OCI-LY7 (cell line): ENCODE measurements around the gene PANK2. TPM values are rescaled to one million over a fixed set of nuclear protein-coding genes. Genes with fewer than 3 reads are reported as not detected.
"Not testable (repeated sequence)": the region's sequence is repeated elsewhere in the genome, so short reads cannot be mapped to it uniquely, and the experiment has no call there.

Source experiments
- BruUV-seq: library from RNA; stranded (reverse); fragments of 400-500 nt; replicated peaks from 2 replicates; lab custom pipeline; 2021; lab: Mats Ljungman, UMichigan
- CTCF ChIA-PET: fragments of 300-600 bp; sonication (Branson Sonifier 250); formaldehyde crosslinking; loops from one replicate; lab custom pipeline; 2022; ENCODE audit warnings: antibody characterized with exemption; ENCODE audit not compliant: unreplicated experiment; lab: Charles Lee
- POLR2A ChIA-PET: fragments of 300-600 bp; sonication (Branson Sonifier 250); formaldehyde crosslinking; loops from one replicate; lab custom pipeline; 2022; ENCODE audit warnings: antibody characterized with exemption; lab: Charles Lee
- DNase-seq: peaks from one replicate; pipeline ENCODE4 v3.0.0-alpha.2; 2015; ENCODE audit warnings: low spot score
- H2AFZ ChIP-seq: fragments of 200-600 bp; sonication (generic), shearing (Covaris generic); 2 replicates; pipeline ENCODE4 v1.6.1; 2014; ENCODE audit warnings: mild to moderate bottlenecking, antibody characterized with exemption, low read length, moderate library complexity
- H3K27ac ChIP-seq: fragments of 200-600 bp; sonication (generic); 2 replicates; pipeline ENCODE4 v1.5.1; 2014; ENCODE audit warnings: mixed run types, low read depth, mild to moderate bottlenecking, moderate library complexity, low read length, inconsistent platforms; ENCODE audit not compliant: poor library complexity, severe bottlenecking
- H3K36me3 ChIP-seq: fragments of 200-600 bp; sonication (generic); 2 replicates; pipeline ENCODE4 v1.6.1; 2014; ENCODE audit warnings: mild to moderate bottlenecking, antibody characterized with exemption, low read length, moderate library complexity, mixed read lengths; ENCODE audit not compliant: insufficient read depth
- H3K4me1 ChIP-seq: fragments of 200-600 bp; sonication (generic); 2 replicates; pipeline ENCODE4 v1.5.1; 2014; ENCODE audit warnings: mild to moderate bottlenecking, low read length; ENCODE audit not compliant: insufficient read depth, poor library complexity, severe bottlenecking
- H3K4me2 ChIP-seq: fragments of 200-600 bp; sonication (generic); 2 replicates; pipeline ENCODE4 v1.6.1; 2014; ENCODE audit warnings: mild to moderate bottlenecking, low read length
- H3K4me3 ChIP-seq: fragments of 200-600 bp; sonication (generic); 2 replicates; pipeline ENCODE4 v1.5.1; 2014; ENCODE audit warnings: mild to moderate bottlenecking, low read depth, low read length; ENCODE audit not compliant: poor library complexity, severe bottlenecking
- H3K79me2 ChIP-seq: fragments of 200-600 bp; sonication (generic); 2 replicates; pipeline ENCODE4 v1.6.1; 2016; ENCODE audit warnings: low read depth, mild to moderate bottlenecking, low read length, moderate library complexity, mixed read lengths; ENCODE audit not compliant: insufficient read depth
- H3K9me2 ChIP-seq: fragments of 200-600 bp; sonication (generic); 2 replicates; pipeline ENCODE4 v1.6.1; 2016; ENCODE audit warnings: mild to moderate bottlenecking, low read length, mixed read lengths; ENCODE audit not compliant: insufficient read depth
- H3K9me3 ChIP-seq: fragments of 200-600 bp; sonication (generic); 2 replicates; pipeline ENCODE4 v1.6.1; 2014; ENCODE audit warnings: mild to moderate bottlenecking, mixed run types, low read length, mixed read lengths
- H4K20me1 ChIP-seq: fragments of 200-600 bp; sonication (generic); 2 replicates; pipeline ENCODE4 v1.6.1; 2014; ENCODE audit warnings: mild to moderate bottlenecking, antibody characterized with exemption, low read length, moderate library complexity, mixed read lengths; ENCODE audit not compliant: insufficient read depth
- EZH2phosphoT487 ChIP-seq: fragments of 200-600 bp; sonication (generic); IDR thresholded peaks from 2 replicates; pipeline ENCODE4 v1.6.1; 2018; ENCODE audit warnings: low read depth, borderline replicate concordance, mild to moderate bottlenecking, mixed run types, antibody characterized with exemption, low read length, moderate library complexity, mixed read lengths
- intact Hi-C: fragments of 100-400 bp; cut with micrococcal nuclease; formaldehyde crosslinking; loops from one replicate; pipeline ENCODE4 v1.10.0; 2022; ENCODE audit not compliant: unreplicated experiment
- total RNA-seq, 2 experiments: library from RNA; depleted of rRNA in 1 of 2; stranded (reverse); fragments of >200 nt in 1 of 2; shearing (Covaris generic) in 1 of 2; gene quantifications; 2 replicates each; pipeline ENCODE4 v1.2.3, GENCODE V29; 2014 to 2022
- TF ChIP-seq, protein P1 (sequence below): fragments of 200-600 bp; sonication (generic); conservative IDR thresholded peaks from 2 replicates; pipeline ENCODE4 v1.5.1; 2014; ENCODE audit warnings: mild to moderate bottlenecking, antibody characterized with exemption, low read length, moderate library complexity, mixed read lengths

Gene PANK2
- total RNA-seq, 2 experiments from 2014 or later: 40.9 to 66.6 TPM

DNA sequence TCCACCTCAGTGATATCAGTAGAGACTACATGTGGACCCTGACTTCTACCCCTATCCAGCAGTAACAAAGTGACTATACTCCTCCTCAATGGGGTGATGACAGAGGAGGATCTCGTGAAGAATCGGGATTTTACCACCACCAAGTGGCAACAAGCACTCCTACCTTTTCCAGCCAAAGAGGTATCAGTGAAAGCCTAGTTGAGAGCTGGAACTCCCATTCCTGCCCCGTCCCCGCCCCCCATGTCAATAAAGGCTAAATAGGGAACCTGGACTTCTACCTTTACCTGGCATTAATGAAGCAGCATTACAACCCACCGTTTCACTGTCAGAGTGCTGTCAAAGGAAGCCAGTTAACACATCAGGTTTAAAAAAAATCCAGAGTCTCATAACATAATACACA is 80.8 kb downstream of the PANK2 start:
- no peak for DNase-seq
- POLR2A ChIA-PET: interaction anchor here (0.7 kb wide), 1 partner anchor 22 kb away, joined by 4 read pairs; no protein-coding TSS in a partner anchor
- Histone ChIP-seq H3K9me2 (no peaks in the 10 kb centered on the region), H3K27ac (no peak overlapping the region), H4K20me1 (no peaks in the 10 kb centered on the region), H3K79me2 (no peaks in the 10 kb centered on the region), H3K4me2 (no peak overlapping the region), H3K4me1 (no peaks in the 10 kb centered on the region), H3K36me3 (no peaks in the 10 kb centered on the region), H3K9me3 (0 out of 2 replicates have a peak, but pooled peaks cover 5% of the 10 kb centered on the region), H2AFZ (no peak overlapping the region), H3K4me3 (no peak overlapping the region)
- CTCF ChIA-PET: no interaction called here
- TF ChIP-seq EZH2phosphoT487: no peak
- TF ChIP-seq, protein P1, sequence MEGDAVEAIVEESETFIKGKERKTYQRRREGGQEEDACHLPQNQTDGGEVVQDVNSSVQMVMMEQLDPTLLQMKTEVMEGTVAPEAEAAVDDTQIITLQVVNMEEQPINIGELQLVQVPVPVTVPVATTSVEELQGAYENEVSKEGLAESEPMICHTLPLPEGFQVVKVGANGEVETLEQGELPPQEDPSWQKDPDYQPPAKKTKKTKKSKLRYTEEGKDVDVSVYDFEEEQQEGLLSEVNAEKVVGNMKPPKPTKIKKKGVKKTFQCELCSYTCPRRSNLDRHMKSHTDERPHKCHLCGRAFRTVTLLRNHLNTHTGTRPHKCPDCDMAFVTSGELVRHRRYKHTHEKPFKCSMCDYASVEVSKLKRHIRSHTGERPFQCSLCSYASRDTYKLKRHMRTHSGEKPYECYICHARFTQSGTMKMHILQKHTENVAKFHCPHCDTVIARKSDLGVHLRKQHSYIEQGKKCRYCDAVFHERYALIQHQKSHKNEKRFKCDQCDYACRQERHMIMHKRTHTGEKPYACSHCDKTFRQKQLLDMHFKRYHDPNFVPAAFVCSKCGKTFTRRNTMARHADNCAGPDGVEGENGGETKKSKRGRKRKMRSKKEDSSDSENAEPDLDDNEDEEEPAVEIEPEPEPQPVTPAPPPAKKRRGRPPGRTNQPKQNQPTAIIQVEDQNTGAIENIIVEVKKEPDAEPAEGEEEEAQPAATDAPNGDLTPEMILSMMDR: no peak
- BruUV-seq: no TSS peak
- intact Hi-C loops: no loop called here

- Histone ChIP-seq H2AFZ (no peak overlapping the region), H3K79me2 (no peaks in the 10 kb centered on the region), H3K27ac (no peak overlapping the region), H3K9me2 (no peaks in the 10 kb centered on the region), H3K36me3 (no peaks in the 10 kb centered on the region), H3K9me3 (0 out of 2 replicates have a peak, but pooled peaks cover 6% of the 10 kb centered on the region), H4K20me1 (no peaks in the 10 kb centered on the region), H3K4me3 (no peak overlapping the region), H3K4me2 (no peak overlapping the region), H3K4me1 (no peaks in the 10 kb centered on the region)
- no peak for DNase-seq
- TF ChIP-seq EZH2phosphoT487: no peak
- TF ChIP-seq, protein P1: no peak
- BruUV-seq: no TSS peak
- POLR2A ChIA-PET: interaction anchor here (0.6 to 0.9 kb wide), 3 partner anchors 32 to 519 kb away, joined by 3 read pairs; no protein-coding TSS in a partner anchor
- CTCF ChIA-PET: no interaction called here
- intact Hi-C loops: no loop called here
These were observed 82.0 kb downstream of the PANK2 start for GRCh38 chr20:3971145-3971544.

DNA sequence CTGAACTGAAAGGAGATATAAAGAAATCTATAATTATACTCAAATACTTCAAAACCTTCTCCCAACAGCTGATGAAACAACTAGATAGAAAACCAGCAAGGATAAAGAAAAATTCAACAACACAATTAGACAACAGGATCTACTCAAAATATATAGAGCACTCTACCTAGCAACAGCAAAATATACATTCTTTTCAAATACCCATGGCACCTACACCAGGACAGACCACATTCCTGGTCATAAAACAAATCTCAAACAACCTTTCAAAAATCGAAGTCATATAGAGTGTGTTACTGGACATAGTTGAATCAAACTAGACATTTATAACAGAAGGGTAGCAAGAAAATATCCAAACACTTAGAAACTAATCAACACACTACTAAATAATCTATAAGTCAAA is 83.0 kb downstream of the PANK2 start:
- no peaks in the 10 kb centered on the region for H4K20me1 ChIP-seq
- ChIA-PET CTCF (no interaction called here), POLR2A (interaction anchor here (0.9 kb wide), 1 partner anchor 33 kb away, joined by 3 read pairs; no protein-coding TSS in a partner anchor)
- H3K4me2 ChIP-seq: no peak overlapping the region
- BruUV-seq: no TSS peak
- H3K4me3 ChIP-seq: no peak overlapping the region
- no peak for TF ChIP-seq EZH2phosphoT487
- TF ChIP-seq, protein P1: no peak
- no peaks in the 10 kb centered on the region for H3K36me3 ChIP-seq
- H3K9me2 ChIP-seq: no peaks in the 10 kb centered on the region
- no peak for DNase-seq
- intact Hi-C loops: no loop called here
- H2AFZ ChIP-seq: no peak overlapping the region
- 0 out of 2 replicates have a peak, but pooled peaks cover 6% of the 10 kb centered on the region for H3K9me3 ChIP-seq
- no peaks in the 10 kb centered on the region for H3K4me1 ChIP-seq
- no peaks in the 10 kb centered on the region for H3K79me2 ChIP-seq
- no peak overlapping the region for H3K27ac ChIP-seq

DNA sequence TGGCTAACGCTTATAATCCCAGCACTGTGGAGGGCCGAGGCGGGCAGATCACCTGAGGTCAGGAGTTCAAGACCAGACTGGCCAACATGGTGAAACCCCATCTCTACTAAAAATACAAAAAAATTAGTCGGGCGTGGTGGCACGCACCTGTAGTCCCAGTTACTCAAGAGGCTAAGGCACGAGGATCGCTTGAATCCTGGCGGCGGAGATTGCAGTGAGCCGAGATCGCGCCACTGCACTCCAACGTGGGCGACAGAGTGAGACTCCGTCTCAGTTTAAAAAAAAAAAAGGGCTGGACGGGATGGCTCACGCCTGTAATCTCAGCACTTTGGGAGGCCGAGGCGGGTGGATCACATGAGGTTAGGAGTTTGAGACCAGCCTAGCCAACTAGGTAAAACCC is 83.4 kb downstream of the PANK2 start:
- CTCF ChIA-PET, H3K79me2 ChIP-seq: not testable (repeated sequence)

More for the DNA sequence above, 83.4 kb downstream of the PANK2 start:
- POLR2A ChIA-PET, H3K27ac ChIP-seq, H3K4me2 ChIP-seq, H2AFZ ChIP-seq, DNase-seq, H4K20me1 ChIP-seq, H3K9me2 ChIP-seq, intact Hi-C loops, H3K4me3 ChIP-seq, H3K4me1 ChIP-seq, H3K9me3 ChIP-seq, BruUV-seq, H3K36me3 ChIP-seq: not testable (repeated sequence)
